Endothelial cell (in vitro differentiated cells): ENCODE data around the gene DERL3. TPM values are rescaled to one million over a fixed set of nuclear protein-coding genes. Genes with fewer than 3 reads are reported as not detected.

Source experiments
- DNase-seq: peaks from one replicate; pipeline ENCODE4 v3.0.0; 2021; ENCODE audit warnings: low spot score
- H3K27ac Mint-ChIP-seq: one replicate; pipeline ENCODE4 v1.8.0; 2021; ENCODE audit warnings: mixed read lengths, inconsistent platforms; ENCODE audit not compliant: unreplicated experiment
- H3K27me3 Mint-ChIP-seq: one replicate; pipeline ENCODE4 v1.8.0; 2021; ENCODE audit warnings: mild to moderate bottlenecking, moderate library complexity, mixed read lengths, inconsistent platforms; ENCODE audit not compliant: unreplicated experiment
- H3K36me3 Mint-ChIP-seq: one replicate; pipeline ENCODE4 v1.8.0; 2021; ENCODE audit warnings: mild to moderate bottlenecking, low read depth, mixed read lengths, inconsistent platforms; ENCODE audit not compliant: unreplicated experiment
- H3K4me1 Mint-ChIP-seq: one replicate; pipeline ENCODE4 v1.8.0; 2021; ENCODE audit warnings: mild to moderate bottlenecking, mixed read lengths, inconsistent platforms; ENCODE audit not compliant: unreplicated experiment
- H3K4me3 Mint-ChIP-seq: one replicate; pipeline ENCODE4 v1.8.0; 2021; ENCODE audit warnings: mild to moderate bottlenecking, mixed read lengths, inconsistent platforms; ENCODE audit not compliant: unreplicated experiment
- H3K9me3 Mint-ChIP-seq: one replicate; pipeline ENCODE4 v1.8.0; 2021; ENCODE audit warnings: mixed read lengths, inconsistent platforms; ENCODE audit not compliant: unreplicated experiment
- CTCF ChIP-seq: fragments of 200-600 bp; sonication (generic); IDR thresholded peaks from one replicate; pipeline ENCODE4 v1.5.0; 2021; ENCODE audit warnings: antibody characterized with exemption; ENCODE audit not compliant: unreplicated experiment
- total RNA-seq: library from RNA; stranded (reverse); fragmentation: NEBNext Ultra II Directional; extraction: Animal tissue kit (Norgen Biotek cat#: 25700); gene quantifications from one replicate; pipeline ENCODE4 v1.2.1, GENCODE V29; 2021; ENCODE audit not compliant: unreplicated experiment

DERL3 gene
- total RNA-seq, 1 donor from 2014 or later = 1.3 TPM

GRCh38 chr22:23847310-23847920 lies 8.6 kb upstream of the DERL3 start:
- Mint-ChIP-seq H3K4me1 (peaks cover 5% of the 10 kb centered on the region), H3K9me3 (no peaks in the 10 kb centered on the region), H3K4me3 (no peak overlapping the region)

GRCh38 chr22:23846081-23846469 lies 7.3 kb upstream of the DERL3 start:
- DNase-seq = no peak
- TF ChIP-seq CTCF = no peak
- Mint-ChIP-seq H3K27ac (no peak overlapping the region), H3K27me3 (peaks cover 7% of the 10 kb centered on the region), H3K4me1 (peaks cover 5% of the 10 kb centered on the region), H3K9me3 (no peaks in the 10 kb centered on the region), H3K36me3 (no peaks in the 10 kb centered on the region), H3K4me3 (no peak overlapping the region)

More at GRCh38 chr22:23847310-23847920, 8.6 kb upstream of the DERL3 start:
- DNase-seq = no peak
- TF ChIP-seq CTCF = no peak
- Mint-ChIP-seq H3K27ac (no peak overlapping the region), H3K36me3 (no peaks in the 10 kb centered on the region), H3K27me3 (peaks cover 6% of the 10 kb centered on the region)

- DNase-seq = no peak
- Mint-ChIP-seq H3K4me3 (no peak overlapping the region), H3K27me3 (peaks cover 11% of the 10 kb centered on the region), H3K9me3 (no peaks in the 10 kb centered on the region), H3K4me1 (peaks cover 5% of the 10 kb centered on the region), H3K36me3 (no peaks in the 10 kb centered on the region), H3K27ac (no peak overlapping the region)
- no peak for TF ChIP-seq CTCF
Measured at GRCh38 chr22:23845265-23846080, 6.7 kb upstream of the DERL3 start.

- Mint-ChIP-seq H3K4me3 (no peak overlapping the region), H3K9me3 (no peaks in the 10 kb centered on the region), H3K36me3 (no peaks in the 10 kb centered on the region), H3K27me3 (peaks cover 10% of the 10 kb centered on the region), H3K4me1 (peaks cover 5% of the 10 kb centered on the region), H3K27ac (no peak overlapping the region)
- no peak for TF ChIP-seq CTCF
- no peak for DNase-seq
Measured at GRCh38 chr22:23844739-23845202, 6.0 kb upstream of the DERL3 start.

GRCh38 chr22:23842599-23842998 lies 3.8 kb upstream of the DERL3 start:
- no peak for TF ChIP-seq CTCF
- Mint-ChIP-seq H3K36me3 (peaks cover 3% of the 10 kb centered on the region), H3K27ac (no peak overlapping the region), H3K4me3 (no peak overlapping the region), H3K4me1 (peaks cover 11% of the 10 kb centered on the region), H3K27me3 (peaks cover 20% of the 10 kb centered on the region), H3K9me3 (no peaks in the 10 kb centered on the region)
- no peak for DNase-seq
